OCI-LY7 (cell line): Measurements from ENCODE around the gene PGC. TPM values are rescaled to one million over a fixed set of nuclear protein-coding genes. Genes with fewer than 3 reads are reported as not detected.

Experiments used
- BruUV-seq: library from RNA; stranded (reverse); fragments of 400-500 nt; replicated peaks from 2 replicates; lab custom pipeline; 2021; lab: Mats Ljungman, UMichigan
- CTCF ChIA-PET: fragments of 300-600 bp; sonication (Branson Sonifier 250); formaldehyde crosslinking; loops from one replicate; lab custom pipeline; 2022; ENCODE audit warnings: antibody characterized with exemption; ENCODE audit not compliant: unreplicated experiment; lab: Charles Lee
- POLR2A ChIA-PET: fragments of 300-600 bp; sonication (Branson Sonifier 250); formaldehyde crosslinking; loops from one replicate; lab custom pipeline; 2022; ENCODE audit warnings: antibody characterized with exemption; lab: Charles Lee
- DNase-seq: peaks from one replicate; pipeline ENCODE4 v3.0.0-alpha.2; 2015; ENCODE audit warnings: low spot score
- H2AFZ ChIP-seq: fragments of 200-600 bp; sonication (generic), shearing (Covaris generic); 2 replicates; pipeline ENCODE4 v1.6.1; 2014; ENCODE audit warnings: mild to moderate bottlenecking, antibody characterized with exemption, low read length, moderate library complexity
- H3K27ac ChIP-seq: fragments of 200-600 bp; sonication (generic); 2 replicates; pipeline ENCODE4 v1.5.1; 2014; ENCODE audit warnings: mixed run types, low read depth, mild to moderate bottlenecking, moderate library complexity, low read length, inconsistent platforms; ENCODE audit not compliant: poor library complexity, severe bottlenecking
- H3K36me3 ChIP-seq: fragments of 200-600 bp; sonication (generic); 2 replicates; pipeline ENCODE4 v1.6.1; 2014; ENCODE audit warnings: mild to moderate bottlenecking, antibody characterized with exemption, low read length, moderate library complexity, mixed read lengths; ENCODE audit not compliant: insufficient read depth
- H3K4me1 ChIP-seq: fragments of 200-600 bp; sonication (generic); 2 replicates; pipeline ENCODE4 v1.5.1; 2014; ENCODE audit warnings: mild to moderate bottlenecking, low read length; ENCODE audit not compliant: insufficient read depth, poor library complexity, severe bottlenecking
- H3K4me2 ChIP-seq: fragments of 200-600 bp; sonication (generic); 2 replicates; pipeline ENCODE4 v1.6.1; 2014; ENCODE audit warnings: mild to moderate bottlenecking, low read length
- H3K4me3 ChIP-seq: fragments of 200-600 bp; sonication (generic); 2 replicates; pipeline ENCODE4 v1.5.1; 2014; ENCODE audit warnings: mild to moderate bottlenecking, low read depth, low read length; ENCODE audit not compliant: poor library complexity, severe bottlenecking
- H3K79me2 ChIP-seq: fragments of 200-600 bp; sonication (generic); 2 replicates; pipeline ENCODE4 v1.6.1; 2016; ENCODE audit warnings: low read depth, mild to moderate bottlenecking, low read length, moderate library complexity, mixed read lengths; ENCODE audit not compliant: insufficient read depth
- H3K9me2 ChIP-seq: fragments of 200-600 bp; sonication (generic); 2 replicates; pipeline ENCODE4 v1.6.1; 2016; ENCODE audit warnings: mild to moderate bottlenecking, low read length, mixed read lengths; ENCODE audit not compliant: insufficient read depth
- H3K9me3 ChIP-seq: fragments of 200-600 bp; sonication (generic); 2 replicates; pipeline ENCODE4 v1.6.1; 2014; ENCODE audit warnings: mild to moderate bottlenecking, mixed run types, low read length, mixed read lengths
- H4K20me1 ChIP-seq: fragments of 200-600 bp; sonication (generic); 2 replicates; pipeline ENCODE4 v1.6.1; 2014; ENCODE audit warnings: mild to moderate bottlenecking, antibody characterized with exemption, low read length, moderate library complexity, mixed read lengths; ENCODE audit not compliant: insufficient read depth
- EZH2phosphoT487 ChIP-seq: fragments of 200-600 bp; sonication (generic); IDR thresholded peaks from 2 replicates; pipeline ENCODE4 v1.6.1; 2018; ENCODE audit warnings: low read depth, borderline replicate concordance, mild to moderate bottlenecking, mixed run types, antibody characterized with exemption, low read length, moderate library complexity, mixed read lengths
- intact Hi-C: fragments of 100-400 bp; cut with micrococcal nuclease; formaldehyde crosslinking; loops from one replicate; pipeline ENCODE4 v1.10.0; 2022; ENCODE audit not compliant: unreplicated experiment
- total RNA-seq, 2 experiments: library from RNA; depleted of rRNA in 1 of 2; stranded (reverse); fragments of >200 nt in 1 of 2; shearing (Covaris generic) in 1 of 2; gene quantifications; 2 replicates each; pipeline ENCODE4 v1.2.3, GENCODE V29; 2014 to 2022
- TF ChIP-seq, protein P1 (sequence below): fragments of 200-600 bp; sonication (generic); conservative IDR thresholded peaks from 2 replicates; pipeline ENCODE4 v1.5.1; 2014; ENCODE audit warnings: mild to moderate bottlenecking, antibody characterized with exemption, low read length, moderate library complexity, mixed read lengths

The PGC gene
- total RNA-seq, 2 experiments from 2014 or later = not detected

DNA sequence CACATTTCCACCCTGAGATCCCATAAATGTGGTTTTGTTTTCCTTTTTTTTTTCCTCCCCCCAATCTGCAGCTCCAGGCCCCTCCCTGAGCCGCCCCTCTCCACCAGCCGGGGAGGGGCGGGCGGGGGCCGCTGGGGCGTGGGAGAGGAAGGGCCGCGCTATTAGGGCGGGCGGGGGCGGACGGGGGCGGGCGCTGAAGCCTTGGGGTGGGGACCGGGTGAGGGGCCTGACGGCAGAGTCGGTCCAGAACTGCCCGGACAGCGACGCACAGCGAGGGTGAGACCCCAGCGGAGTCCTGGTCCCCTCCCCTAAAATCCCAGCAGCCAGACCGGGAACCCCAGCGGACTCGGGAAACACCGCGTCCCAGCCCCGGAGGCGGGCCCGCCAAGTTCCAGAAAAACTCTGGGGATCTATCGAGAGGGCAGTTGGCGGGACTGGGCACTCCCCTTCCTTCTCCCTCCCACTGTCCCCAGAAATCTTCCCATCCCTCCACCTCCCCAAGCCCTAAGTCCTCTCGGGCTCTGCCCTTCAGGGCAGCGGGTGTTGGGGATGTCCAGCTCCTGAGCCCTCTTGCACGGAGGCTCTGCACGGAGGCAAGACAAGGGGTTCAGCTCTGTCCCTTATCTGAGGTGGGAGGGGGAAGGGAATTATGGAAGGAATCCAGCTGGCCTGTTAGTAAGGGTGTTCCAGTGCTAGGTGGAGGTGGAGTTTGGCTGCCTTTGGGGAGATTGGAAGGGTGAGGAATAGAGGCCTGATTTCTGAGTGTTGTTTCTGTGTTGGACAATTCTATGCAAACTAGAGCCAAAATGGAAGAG lies 33.6 kb upstream of the PGC start, which contains the start of gene PRICKLE4:
Gene PRICKLE4 (plus strand): TSS at position 232 of the 815 bp plus-strand sequence. CDS start 2,692 bp downstream, outside the sequence.
- Histone ChIP-seq H3K79me2 (no peaks in the 10 kb centered on the region; the same call in 1 of the 2 replicates), H3K27ac (no peak within 1 kb of the TSS), H3K9me3 (no peaks in the 10 kb centered on the region), H3K9me2 (no peaks in the 10 kb centered on the region), H3K4me1 (peaks cover 35% of the 10 kb centered on the region), H3K4me2 (peak within 1 kb of the TSS; percentile 88), H2AFZ (peak within 1 kb of the TSS; percentile 80; the same call in 1 of the 2 replicates), H3K36me3 (no peaks in the 10 kb centered on the region), H3K4me3 (peak within 1 kb of the TSS; percentile 83), H4K20me1 (no peaks in the 10 kb centered on the region)
- TF ChIP-seq, protein P1, sequence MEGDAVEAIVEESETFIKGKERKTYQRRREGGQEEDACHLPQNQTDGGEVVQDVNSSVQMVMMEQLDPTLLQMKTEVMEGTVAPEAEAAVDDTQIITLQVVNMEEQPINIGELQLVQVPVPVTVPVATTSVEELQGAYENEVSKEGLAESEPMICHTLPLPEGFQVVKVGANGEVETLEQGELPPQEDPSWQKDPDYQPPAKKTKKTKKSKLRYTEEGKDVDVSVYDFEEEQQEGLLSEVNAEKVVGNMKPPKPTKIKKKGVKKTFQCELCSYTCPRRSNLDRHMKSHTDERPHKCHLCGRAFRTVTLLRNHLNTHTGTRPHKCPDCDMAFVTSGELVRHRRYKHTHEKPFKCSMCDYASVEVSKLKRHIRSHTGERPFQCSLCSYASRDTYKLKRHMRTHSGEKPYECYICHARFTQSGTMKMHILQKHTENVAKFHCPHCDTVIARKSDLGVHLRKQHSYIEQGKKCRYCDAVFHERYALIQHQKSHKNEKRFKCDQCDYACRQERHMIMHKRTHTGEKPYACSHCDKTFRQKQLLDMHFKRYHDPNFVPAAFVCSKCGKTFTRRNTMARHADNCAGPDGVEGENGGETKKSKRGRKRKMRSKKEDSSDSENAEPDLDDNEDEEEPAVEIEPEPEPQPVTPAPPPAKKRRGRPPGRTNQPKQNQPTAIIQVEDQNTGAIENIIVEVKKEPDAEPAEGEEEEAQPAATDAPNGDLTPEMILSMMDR = no peak
- TF ChIP-seq EZH2phosphoT487 = no peak
- no TSS peak for BruUV-seq
- ChIA-PET CTCF (interaction anchor here (0.5 kb wide), 1 partner anchor 196 kb away, joined by 3 read pairs; no protein-coding TSS in a partner anchor), POLR2A (interaction anchor here (0.7 to 1.0 kb wide), 2 partner anchors 47 to 253 kb away, joined by 3 read pairs; no protein-coding TSS in a partner anchor)
- no peak for DNase-seq
- intact Hi-C loops = loop anchor here (1.0 to 10.0 kb wide), 4 partner anchors 264 to 674 kb away; partner anchors contain the start of genes MRPS10 and TRERF1

DNA sequence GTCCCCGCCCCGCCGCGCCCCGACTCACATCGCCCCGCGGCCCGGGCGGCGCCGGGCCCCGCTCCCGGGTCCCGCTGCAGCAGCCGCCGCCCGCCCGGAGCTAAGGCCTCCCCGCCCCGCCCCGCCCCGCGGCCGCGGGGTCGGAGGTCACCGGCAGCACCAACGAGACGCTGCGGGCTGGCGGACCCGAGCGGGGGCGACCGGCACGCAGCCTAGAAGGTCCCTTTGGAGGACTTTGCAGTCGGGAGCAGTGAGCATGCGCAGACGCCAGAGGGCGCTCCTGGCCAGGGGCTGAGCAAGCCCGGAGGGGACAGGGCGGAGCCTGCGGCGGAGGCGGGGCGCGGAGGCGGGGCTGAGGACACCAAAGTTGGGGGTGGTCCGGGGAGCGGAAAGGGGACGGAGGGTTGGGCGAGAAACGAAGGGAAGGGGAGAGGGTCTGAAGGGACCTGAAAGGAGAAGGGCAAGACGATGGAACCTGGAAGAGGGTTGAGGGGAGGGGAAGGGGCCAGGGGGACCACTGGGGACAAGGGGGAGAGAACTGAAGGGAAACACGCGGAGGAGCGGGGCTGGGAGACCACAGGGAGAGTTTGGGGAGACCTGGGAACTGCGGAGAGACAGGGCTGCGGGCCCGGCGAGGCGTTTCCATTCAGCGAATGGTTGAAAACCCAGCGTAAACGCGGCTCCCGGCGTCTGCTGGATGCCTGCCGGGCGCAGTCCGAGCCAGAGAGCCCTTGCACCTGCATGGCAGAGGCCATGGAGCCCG lies 32.8 kb upstream of the PGC start, which contains the start of gene FRS3:
Gene FRS3 (minus strand): TSS at position 113 of the 763 bp plus-strand sequence. CDS start 2,913 bp downstream, outside the sequence.
- Histone ChIP-seq H2AFZ (peak within 1 kb of the TSS; percentile 80; the same call in 1 of the 2 replicates), H3K9me2 (no peaks in the 10 kb centered on the region), H4K20me1 (no peaks in the 10 kb centered on the region), H3K36me3 (peaks cover 7% of the 10 kb centered on the region; the same call in 1 of the 2 replicates), H3K4me2 (peak within 1 kb of the TSS; percentile 88), H3K27ac (no peak within 1 kb of the TSS), H3K4me3 (peak within 1 kb of the TSS; percentile 83), H3K79me2 (no peaks in the 10 kb centered on the region; the same call in 1 of the 2 replicates), H3K4me1 (peaks cover 28% of the 10 kb centered on the region), H3K9me3 (no peaks in the 10 kb centered on the region)
- POLR2A ChIA-PET = no interaction called here
- DNase-seq = peak; percentile 97
- CTCF ChIA-PET = no interaction called here
- no TSS peak for BruUV-seq
- intact Hi-C loops = loop anchor here (1.0 to 10.0 kb wide), 6 partner anchors 73 to 675 kb away; partner anchors contain the start of genes MRPS10 and TRERF1
- TF ChIP-seq EZH2phosphoT487 = no peak
- TF ChIP-seq, protein P1 = peak; percentile 88
